HG03469 (cell line): Measurements from ENCODE around the gene ATF7IP2.
"Not testable (repeated sequence)": the region's sequence is repeated elsewhere in the genome, so short reads cannot be mapped to it uniquely, and the experiment has no call there.

Experiments
- ATAC-seq: cut with Tn5 transposase; IDR thresholded peaks from one replicate; pipeline ENCODE4 v1.9.1; 2021; ENCODE audit warnings: mild to moderate bottlenecking, moderate library complexity, moderate number of reproducible peaks; ENCODE audit not compliant: unreplicated experiment

Gene ATF7IP2

GRCh38 chr16:10385725-10386516, at the start of gene ATF7IP2:
Gene ATF7IP2, plus strand, starts transcription at chr16:10386061. Its CDS starts 44,560 bp downstream, at chr16:10430621.
- peak; percentile 84 for ATAC-seq

GRCh38 chr16:10338426-10338825, 47.4 kb upstream of the ATF7IP2 start:
- ATAC-seq: no peak

GRCh38 chr16:10339777-10340732, 45.8 kb upstream of the ATF7IP2 start:
- ATAC-seq: no peak

- ATAC-seq: no peak
Measured at GRCh38 chr16:10343124-10343760, 42.6 kb upstream of the ATF7IP2 start.

GRCh38 chr16:10344699-10345098, 41.2 kb upstream of the ATF7IP2 start:
- ATAC-seq: not testable (repeated sequence)

GRCh38 chr16:10345629-10346028, 40.2 kb upstream of the ATF7IP2 start:
- ATAC-seq: no peak

- ATAC-seq: no peak
Measured at GRCh38 chr16:10349851-10350250, 36.0 kb upstream of the ATF7IP2 start.

- no peak for ATAC-seq
Measured at GRCh38 chr16:10352262-10352661, 33.6 kb upstream of the ATF7IP2 start.

GRCh38 chr16:10355589-10355988, 30.3 kb upstream of the ATF7IP2 start:
- no peak for ATAC-seq

- no peak for ATAC-seq
Measured at GRCh38 chr16:10356870-10357842, 28.7 kb upstream of the ATF7IP2 start.

- not testable (repeated sequence) for ATAC-seq
Measured at GRCh38 chr16:10361747-10362076, 24.1 kb upstream of the ATF7IP2 start.

GRCh38 chr16:10362077-10362863, 23.6 kb upstream of the ATF7IP2 start:
- ATAC-seq: no peak

GRCh38 chr16:10362864-10363197, 23.0 kb upstream of the ATF7IP2 start:
- not testable (repeated sequence) for ATAC-seq

GRCh38 chr16:10366619-10367018, 19.2 kb upstream of the ATF7IP2 start:
- not testable (repeated sequence) for ATAC-seq

GRCh38 chr16:10367616-10368188, 18.2 kb upstream of the ATF7IP2 start:
- no peak for ATAC-seq

GRCh38 chr16:10368969-10369551, 16.8 kb upstream of the ATF7IP2 start:
- ATAC-seq: no peak

GRCh38 chr16:10370096-10370726, 15.7 kb upstream of the ATF7IP2 start:
- ATAC-seq: no peak

- no peak for ATAC-seq
Measured at GRCh38 chr16:10371592-10371991, 14.3 kb upstream of the ATF7IP2 start.
